SW480 (cell line): ENCODE data around the gene ETV3.
A peak's percentile ranks its signal among the peaks of the same experiment; 100 is the strongest.

Experiments
- DNase-seq: peaks from one replicate; pipeline ENCODE4 v3.0.0-alpha.2; 2016; ENCODE audit warnings: low spot score

The ETV3 gene

DNA sequence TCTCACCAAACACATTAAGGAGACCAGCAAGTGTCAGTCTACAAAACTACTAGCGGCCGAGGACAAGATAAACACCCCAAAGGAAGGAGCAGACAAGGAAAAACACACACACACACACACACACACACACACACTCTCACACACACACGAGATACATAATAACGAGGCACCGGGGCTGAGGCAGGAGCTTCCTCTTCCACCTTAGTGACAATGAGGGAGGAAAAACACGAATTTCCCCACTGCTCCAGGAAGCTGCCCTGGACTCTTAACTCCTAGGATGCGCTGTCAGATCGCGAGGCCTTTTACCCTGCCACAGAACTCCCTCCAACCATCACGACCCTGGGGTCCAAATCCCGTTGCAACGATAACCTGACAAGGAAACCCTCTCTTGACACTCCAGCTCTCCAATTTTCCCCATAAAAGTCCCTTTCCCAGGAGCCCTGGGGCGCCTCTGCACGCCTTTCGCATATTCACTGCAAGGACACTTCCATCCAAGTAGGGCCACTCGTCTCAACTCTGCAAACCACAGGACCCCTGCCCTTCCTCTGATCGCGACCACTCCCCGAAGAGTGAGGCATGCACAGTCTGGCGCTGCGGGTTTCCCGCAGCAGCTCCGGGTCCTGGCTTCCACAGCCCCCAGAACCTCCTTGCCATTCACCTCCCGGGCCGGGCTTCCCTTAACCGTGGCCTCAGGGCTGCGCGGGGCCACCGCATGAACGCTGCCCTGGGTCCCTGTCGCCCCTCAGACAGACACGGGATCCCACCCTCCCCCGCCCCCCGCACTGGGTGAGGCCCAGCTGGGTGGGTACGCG, 581 bp downstream of the ETV3 start:
- DNase-seq, result no peak

DNA sequence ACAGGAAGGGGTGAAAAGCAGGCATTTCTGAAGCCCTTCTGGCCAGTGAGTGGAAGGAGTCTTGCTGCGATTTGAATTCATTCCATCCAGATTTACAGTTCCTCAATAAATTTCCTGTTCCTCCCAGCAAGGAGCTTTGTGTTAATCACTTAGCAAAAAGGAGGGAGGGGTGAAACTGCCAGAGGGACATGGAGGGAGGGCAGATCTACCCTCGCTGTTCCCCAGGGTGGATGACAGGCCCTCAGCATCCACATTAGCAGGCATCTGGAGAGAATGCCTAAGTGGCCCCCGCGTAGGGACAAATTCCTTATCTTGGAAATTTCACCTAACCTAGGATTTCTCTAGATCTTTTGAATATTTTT, 1.2 kb downstream of the ETV3 start:
- no peak for DNase-seq

DNA sequence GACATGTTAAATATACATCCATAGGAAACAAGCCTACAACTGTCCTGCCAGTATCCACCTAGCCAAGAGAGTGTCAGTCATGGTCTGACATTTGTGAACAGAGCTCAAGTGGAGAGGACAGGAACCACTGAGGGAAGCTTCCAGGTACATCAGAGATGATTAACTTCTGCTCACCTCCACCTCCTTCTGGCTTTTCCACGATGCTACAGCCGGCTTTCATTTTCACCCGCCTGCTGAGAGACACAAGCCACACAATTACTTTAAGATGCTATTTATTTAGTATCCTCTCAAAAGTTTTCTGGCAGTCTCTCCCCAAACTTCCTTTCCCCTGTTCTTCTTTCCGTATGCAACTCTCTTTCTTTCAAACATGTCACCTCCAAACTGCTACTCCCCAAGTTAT, 2.1 kb downstream of the ETV3 start:
- no peak for DNase-seq

DNA sequence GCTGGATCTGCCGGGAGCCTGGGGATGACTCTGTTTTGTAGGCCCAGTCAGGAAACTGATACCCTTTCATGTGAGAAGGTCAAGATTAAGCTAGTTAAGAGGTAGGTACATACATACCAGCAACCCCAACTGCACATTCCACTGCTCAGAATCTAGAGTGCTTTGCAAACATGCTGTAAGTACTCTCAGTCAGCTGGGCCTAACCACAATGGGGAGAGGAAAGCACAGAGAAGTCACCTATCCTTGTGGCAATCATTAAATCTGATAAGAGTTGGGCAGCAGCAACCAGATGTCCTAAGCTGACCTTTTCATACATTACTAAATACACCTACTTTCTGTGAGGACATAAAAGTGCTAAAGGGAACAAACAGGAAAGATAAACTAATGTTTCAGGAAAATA, 2.5 kb downstream of the ETV3 start:
- no peak for DNase-seq

DNA sequence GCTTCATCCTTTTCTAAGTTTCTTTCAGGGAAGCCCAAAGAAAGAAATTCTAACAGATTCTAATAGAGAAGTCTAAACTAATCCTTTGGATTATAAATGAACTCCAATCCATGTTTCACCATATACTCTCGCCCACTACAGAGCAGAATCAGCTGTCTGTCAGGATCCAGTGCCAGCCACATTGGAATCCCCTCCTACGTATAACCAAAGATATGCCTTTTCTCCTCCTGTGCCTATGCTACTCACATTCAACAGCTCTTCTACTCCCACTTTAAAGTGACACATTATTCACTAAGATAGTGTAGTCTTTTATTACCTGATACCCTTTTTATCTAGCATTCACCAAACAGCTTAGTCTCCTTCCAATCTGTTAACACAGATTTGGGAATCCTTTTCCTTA, 3.1 kb downstream of the ETV3 start:
- no peak for DNase-seq

DNA sequence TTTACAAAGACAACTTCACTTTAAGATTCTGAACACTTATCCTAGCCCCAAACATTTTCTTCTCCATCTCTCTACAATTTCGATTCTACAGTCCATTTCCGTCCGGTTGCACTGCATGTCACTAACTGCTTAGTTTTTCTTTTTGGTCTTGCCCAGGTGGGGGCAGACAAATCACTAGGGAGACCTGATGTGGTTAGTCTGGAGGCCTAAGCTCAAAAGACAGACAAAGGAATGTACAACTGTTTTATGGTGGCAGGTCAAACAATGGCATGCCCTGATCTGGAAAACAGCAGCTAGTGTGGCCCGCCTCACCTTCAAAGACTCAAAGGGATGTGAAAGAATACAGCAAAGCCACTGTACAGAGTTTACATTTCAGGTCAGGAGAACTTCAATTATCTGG, 3.8 kb downstream of the ETV3 start:
- DNase-seq, result peak; percentile 70

DNA sequence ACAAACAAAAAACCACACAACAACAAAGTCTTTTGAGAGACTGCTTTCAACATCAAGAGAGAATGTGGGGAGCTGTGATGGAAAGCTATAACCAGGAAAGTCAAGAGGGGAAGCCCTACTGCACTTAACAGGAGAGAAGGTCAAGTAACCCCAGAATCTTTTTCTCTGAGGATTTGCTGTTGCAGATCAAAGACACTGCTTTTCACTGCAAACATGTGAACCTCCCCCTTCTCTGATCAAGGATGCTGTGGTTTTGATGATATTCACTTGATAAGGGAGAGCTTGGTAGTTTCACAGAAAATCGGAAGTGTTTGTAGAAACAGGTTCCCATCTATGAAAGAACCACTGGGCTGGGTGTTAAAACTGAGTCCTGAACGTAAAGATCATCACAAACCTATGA, 4.8 kb downstream of the ETV3 start:
- DNase-seq, result peak; percentile 45

DNA sequence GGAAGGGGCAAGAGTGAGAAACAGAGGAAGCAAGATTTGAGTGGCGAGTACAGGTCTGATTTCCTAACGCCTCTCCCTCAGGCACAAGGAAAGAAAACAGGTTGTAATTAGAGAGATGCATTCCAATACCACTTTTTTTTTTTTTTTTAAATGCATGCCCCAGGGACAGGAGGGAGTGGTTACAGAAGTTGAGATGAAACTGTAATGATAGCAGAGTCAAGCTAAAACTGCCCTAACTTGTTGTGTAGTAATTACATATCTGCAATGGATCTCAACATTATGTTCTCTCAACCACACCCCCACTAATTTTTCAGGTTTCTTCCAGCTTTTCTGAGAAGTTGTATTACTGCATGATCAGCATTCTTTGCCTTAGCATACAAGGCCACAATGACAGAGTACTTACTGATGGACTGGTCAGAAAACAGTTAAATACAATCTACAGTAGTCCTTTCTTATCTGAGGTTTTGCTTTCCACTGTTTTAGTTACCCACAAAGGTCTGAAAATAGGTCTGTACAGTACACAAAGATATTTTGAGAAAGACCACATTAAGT, 5.5 kb downstream of the ETV3 start:
- DNase-seq, result no peak

DNA sequence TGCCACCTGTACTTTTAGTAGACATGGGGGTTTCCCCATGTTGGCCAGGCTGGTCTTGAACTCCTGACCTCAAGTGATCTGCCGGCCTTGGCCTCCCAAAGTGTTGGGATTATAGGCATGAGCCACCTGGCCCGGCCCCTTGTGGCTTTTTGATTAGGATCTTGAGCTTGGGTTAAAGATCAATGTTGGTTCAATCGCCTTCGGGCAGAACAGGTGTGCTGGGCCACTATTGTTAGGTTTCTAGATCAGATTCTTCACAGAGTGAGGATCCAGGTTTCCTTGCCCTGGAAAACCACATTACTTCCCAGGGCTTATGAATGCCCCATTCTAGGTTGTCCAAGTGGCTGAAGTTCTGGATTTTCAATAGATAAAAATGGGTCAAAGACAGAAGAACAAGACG, 6.1 kb downstream of the ETV3 start:
- DNase-seq, result no peak

DNA sequence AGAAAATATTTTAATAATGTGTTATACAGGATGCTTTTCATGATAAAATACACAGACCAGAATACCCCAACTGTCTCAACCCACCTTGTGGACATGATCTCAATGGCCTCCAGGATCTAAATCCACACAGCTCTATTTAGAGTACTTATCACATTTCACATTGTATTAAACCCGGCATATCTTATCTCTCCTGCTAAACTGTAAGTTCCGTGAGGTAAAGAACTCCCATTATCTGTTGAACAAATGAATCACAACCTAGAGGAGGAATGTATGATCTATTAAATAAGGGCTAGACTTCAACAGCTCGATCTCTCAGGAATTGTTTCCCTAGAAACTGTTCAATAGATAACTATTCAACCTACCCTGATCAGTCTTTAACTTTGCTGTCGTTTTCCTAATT, 6.9 kb downstream of the ETV3 start:
- no peak for DNase-seq

DNA sequence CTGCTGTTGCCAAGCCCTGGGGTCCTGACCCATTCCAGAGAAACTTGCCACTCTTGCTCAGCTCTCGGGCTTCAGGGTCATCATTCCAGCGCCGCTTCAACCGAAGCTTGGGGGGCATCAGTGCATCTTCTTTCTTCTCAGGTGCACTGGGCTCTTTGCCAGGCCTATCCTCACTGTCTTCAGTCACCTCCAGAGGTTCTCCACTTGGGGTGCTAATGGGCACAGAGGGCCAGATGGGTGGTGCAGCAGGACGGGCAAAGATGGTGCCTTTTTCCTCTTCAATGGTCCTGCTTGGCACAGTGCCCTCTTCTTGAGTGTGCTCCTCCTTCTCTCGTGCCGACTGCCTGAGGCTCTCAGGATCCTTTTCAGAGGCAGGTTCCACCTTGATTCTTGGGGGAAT, 13.3 kb downstream of the ETV3 start:
- DNase-seq, result no peak

DNA sequence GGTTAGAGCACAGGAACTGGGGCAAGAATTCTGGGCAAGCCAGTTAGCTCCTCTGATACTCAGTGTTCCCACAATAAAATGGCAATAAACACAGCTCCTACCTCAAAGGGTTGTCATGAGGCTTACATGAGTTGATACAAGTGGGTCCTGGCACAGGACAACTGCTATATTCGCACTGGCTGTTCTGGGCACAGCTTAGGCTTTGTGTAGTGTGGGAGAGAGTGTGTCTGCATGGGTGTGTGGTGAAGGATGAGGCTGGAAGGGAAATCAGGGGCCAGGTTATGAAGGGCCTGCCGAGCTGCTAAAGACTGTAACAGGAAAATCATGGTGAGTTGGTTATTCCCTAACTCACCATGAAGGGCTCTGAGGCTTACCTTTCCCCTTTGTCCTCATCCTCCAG, 18.7 kb downstream of the ETV3 start:
- no peak for DNase-seq

DNA sequence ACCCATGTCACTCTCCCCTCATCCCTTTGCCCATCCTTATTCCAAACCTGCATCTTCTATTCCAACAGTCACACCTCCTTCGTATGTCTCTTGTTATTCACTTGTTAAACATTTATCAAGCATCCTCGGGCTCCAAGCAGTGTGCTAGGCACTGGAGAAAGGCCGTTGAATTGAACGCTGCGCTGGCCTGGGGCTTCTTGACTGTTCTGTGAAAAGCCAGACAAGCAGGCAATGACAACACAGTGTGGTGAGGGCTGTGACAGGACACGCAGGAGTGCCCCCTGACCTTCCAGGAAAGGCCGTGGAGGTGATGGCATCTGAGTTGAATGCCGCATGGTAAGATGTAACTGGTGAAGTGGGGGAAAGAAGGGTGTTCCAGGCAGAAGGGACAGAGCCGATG, 19.2 kb downstream of the ETV3 start:
- DNase-seq, result no peak

DNA sequence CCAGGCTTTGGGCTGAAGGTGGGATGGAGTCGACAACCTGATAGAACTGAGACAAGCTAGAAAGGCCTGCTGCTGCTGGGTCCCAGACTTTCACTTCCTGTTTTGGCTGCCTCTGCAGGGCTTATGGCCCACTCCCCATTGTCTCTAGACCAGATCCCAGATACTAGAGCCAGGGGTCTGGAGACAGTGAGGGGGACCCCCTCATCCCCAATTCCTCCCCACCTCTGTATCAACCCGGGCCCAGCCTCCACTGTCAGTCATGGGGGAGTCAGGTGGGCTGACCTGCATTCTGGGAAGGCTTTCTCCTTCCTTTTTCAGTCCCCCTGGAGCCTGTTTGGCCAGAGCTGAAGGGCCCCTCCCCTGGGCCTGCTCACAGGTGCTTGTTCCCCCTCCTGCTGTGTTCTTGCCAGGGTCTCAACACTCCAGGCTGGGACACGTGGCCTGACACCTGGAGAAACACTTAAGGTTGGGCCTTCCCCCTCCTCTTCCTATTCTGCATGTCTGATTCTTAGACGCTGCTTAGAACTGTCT, 20.6 kb downstream of the ETV3 start:
- no peak for DNase-seq

DNA sequence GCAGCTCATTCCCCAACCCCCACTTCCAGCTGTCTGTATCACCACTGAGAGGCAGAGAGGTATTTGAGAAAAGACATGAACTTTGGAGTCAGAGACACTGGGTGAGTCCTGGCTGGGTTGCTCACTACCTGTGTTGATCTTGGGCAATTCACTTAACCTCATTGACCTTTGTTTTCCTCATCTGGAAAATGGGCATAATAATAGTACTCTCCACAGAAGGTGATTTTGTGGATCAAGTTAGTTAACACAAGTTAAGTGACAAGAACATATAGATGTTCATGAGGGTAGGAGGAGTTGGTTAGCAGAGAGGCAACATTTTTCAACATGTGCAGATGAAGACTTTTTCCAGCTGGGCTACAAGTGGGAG, 21.5 kb downstream of the ETV3 start:
- no peak for DNase-seq

DNA sequence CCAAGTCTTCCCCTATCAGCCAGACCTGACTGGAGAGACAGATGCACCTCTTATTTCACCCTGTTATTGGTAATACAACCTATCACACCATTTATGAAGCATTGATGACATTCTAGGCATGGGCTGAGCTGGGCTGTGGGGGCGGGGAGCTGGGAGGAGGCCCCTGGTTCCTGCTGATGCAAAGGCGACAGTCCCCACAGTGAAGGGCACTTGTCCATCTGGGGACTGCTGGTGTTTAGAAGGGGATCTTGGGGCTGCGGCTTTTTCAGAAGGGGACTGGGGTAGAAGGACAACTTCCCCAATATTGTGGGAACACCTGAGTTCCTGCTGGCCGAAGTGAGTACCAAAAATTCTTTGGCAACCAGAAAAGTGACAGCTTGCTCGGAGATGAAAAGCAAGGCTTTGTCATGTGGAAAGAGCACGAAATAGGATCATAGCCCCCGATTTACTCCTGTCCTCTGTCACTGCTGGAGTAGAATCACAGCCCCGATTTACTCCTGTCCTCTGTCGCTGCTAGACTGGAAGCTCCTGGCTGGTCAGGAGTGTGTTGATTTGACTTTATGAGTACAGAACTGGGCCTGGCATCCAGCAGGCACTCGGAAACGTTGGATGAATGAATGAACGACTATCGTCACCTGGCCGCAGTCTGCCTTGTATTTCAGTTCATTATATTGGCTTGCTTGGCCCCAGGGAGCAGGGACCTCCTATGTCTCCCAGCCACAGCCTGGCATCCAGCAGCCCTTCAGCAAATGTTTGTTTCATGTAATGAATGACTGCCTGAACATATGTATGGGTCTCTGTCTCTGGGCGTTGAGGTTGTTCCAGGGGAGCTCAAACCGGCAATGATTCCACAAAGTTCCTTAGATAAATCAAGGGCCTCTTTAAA, 22.1 kb downstream of the ETV3 start:
- no peak for DNase-seq

DNA sequence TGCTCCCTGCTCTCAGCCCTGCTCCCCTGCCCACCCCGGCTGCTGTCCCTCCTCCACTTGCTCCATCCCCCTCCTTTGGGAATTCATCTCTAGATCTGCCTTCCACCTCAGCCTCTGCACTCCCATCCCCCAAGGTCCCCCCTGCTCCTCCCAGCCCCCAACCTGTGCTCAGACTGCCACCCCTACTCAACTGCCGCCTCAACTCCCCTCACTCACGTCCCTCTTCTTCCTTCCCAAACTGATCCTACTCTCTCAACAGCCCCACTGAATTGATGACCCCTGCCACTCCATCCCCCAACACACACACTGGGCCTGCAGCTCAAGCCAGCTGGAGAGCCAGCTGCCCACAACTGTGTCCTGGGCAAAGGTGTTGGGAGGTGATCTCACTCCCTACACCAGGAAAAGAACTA, 22.8 kb downstream of the ETV3 start:
- DNase-seq, result no peak

DNA sequence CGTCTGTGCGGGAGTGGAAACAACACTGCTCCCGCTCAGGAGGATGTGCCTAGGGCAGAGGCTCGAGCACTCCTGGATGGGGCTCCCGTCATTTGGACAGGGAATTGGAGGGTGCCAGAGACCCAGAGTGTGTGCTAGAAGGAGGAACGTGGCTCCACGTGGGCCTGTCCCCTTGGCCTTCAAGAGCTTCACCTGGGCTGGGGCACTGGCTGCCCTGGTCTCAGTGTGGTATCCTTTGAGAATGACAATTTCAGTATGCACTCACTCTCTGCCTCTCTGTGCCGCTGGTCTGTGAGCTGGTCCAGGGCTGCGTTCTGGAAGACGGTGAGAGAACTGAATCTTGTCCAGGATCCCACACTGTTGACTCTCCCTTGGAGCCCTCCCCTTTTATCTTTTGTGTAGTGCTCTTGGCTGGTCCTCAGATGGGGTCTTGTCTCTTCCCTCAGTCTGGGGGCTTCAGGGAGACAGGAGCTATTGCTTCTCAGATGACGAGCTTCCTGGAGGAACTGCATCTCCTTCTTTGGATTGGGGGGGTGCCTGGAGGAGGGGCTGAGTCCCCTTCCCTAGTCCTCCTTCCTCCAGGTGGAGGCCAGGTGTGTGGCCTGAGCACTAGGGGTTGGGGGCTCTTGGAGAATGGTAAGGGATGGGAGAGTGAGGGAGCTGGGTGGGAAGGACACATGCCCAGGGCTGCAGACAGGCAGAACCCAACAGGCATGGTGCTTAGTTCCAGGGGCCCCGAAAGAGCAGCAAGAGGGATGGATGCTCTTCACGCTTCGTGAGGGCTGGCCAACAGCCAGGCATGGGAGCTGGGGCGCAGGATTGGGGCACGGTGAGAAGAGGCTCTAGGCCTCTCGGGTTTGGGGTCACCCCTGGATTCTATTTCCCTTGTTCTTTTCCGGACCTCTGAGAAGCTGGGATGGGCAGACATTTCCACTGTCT, 23.7 kb downstream of the ETV3 start:
- DNase-seq, result no peak

DNA sequence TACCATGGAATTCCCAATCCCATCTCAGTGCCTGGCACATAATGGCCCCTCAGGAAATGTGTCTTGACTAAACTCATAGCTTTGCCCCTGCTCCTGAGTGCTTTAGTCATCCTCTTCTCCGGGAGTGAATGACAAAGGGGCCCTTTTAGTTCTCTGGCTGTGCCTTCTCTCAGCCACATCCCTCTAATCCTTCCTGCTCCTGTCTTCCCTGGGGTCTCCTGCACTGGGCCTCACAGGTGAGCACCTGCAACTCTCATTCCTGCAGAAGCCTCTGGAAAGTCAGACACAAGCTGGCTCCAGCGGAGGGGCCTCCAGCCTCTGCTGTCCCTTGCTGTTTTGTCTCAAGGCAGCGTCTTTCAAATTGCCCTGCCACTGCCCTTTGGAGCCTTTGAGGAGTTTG, 24.6 kb downstream of the ETV3 start:
- DNase-seq, result no peak

DNA sequence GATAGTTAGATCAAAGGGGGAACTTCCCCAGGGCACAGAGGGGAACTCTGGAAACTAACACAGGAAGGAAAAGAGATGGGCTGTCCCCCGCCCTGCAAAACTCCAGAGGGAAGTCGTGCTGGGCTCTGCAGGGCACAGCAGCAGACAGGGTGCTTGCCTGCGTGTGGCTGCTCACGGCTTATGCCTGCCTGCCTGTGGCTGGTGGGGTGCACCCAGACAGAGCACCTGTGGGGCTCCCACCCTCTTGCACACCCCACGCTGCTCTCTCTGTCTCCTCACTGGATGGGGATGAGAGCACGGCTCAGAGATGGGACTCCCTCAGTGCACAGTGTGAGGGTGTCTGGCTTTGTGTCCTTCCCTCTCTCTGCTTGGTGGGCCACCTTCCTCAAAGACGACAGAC, 25.1 kb downstream of the ETV3 start:
- no peak for DNase-seq

DNA sequence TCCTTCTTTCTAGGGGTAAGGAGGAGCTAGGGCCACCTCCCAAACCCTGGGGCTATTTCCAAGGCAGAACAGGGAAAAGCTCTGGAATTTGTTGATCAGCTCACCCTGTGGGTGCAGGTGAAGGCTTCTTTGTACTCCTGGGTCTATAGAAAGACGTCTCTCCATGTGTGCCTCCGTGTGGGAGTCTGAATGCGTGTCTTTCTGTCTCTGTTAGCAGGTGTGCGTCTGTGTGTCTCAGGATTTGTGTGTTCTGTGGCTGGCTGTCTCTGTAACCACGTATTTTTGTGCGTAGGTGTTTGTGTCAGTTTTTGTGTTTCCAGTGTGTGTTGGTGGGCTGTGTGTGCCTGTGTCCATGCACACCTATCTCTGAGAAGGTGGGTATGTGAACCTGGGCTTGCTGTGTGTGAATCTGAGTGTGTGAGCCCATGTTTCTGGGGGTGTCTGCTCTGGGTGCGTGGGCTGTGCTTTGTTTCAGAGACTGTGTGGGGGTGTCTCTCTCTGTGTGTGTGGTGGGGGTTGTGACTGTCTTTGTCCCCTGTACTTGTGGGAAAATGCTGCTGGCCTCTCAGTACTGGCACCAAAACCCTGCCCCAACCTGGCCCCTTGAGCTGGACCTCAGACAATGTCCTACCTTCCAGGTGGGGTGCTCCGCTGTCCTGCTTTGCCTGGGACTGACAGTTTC, 25.9 kb downstream of the ETV3 start:
- no peak for DNase-seq
